Activated CD4-positive, CD25-positive, alpha-beta regulatory T cell treated with anti-CD3 and anti-CD28 coated beads, Interleukin-2, amount 50 U/mL, for 24 hours (primary cell): ENCODE measurements around the gene MALSU1.
A peak's percentile ranks its signal among the peaks of the same experiment; 100 is the strongest.

Source experiments
- ATAC-seq, 2 donors: fragments of 150-1000 bp; cut with Tn5 transposase; one replicate each; pipeline ENCODE4 v1.10.0; 2021; ENCODE audit warnings: mild to moderate bottlenecking in 1 of 2, moderate library complexity in 1 of 2

Gene MALSU1

DNA sequence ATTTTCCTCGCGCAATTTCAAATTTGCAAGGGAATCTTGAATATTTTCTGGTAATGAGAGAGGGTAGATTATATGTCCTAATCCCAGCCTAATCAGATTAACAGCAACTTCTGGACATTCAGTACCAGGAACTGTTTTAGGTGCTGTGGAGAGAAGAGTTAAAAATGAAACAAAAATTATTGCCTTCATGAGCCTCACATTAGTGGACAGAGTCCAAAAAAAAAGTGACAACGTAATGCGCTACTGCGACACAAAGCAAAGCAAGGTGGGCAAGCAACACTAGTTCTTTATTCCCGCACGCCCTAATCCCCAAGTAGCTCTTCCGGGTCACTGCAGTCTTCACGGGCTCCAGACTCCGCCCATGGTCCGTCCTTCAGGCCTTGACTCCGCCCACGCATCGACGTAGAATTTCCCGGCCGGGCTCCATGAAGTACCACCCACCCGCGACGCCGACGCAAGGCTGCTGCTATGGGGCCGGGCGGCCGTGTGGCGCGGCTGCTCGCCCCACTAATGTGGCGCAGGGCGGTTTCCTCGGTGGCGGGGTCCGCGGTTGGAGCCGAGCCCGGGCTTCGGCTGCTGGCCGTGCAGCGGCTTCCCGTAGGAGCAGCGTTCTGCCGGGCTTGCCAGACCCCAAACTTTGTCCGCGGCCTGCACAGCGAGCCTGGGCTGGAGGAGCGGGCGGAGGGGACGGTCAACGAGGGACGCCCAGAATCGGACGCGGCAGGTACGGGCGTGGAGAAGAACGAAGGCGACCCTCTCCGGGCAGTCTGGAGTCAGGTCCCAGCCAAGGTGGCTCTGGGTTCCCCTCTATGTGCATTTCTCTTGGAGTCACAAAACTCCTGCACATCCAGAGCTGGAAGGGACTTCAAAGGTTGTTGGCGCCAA is at the start of gene MALSU1:
Gene MALSU1 (plus strand): TSS at position 455 of the 885 bp plus-strand sequence. CDS start 14 bp downstream, at position 469.
- ATAC-seq, result peak; percentile 98 to 99

GRCh38 chr7:23249486-23249885 is 49.7 kb upstream of the MALSU1 start:
- ATAC-seq, result no peak

- no peak for ATAC-seq
Measured at GRCh38 chr7:23254051-23254681, 45.0 kb upstream of the MALSU1 start.

DNA sequence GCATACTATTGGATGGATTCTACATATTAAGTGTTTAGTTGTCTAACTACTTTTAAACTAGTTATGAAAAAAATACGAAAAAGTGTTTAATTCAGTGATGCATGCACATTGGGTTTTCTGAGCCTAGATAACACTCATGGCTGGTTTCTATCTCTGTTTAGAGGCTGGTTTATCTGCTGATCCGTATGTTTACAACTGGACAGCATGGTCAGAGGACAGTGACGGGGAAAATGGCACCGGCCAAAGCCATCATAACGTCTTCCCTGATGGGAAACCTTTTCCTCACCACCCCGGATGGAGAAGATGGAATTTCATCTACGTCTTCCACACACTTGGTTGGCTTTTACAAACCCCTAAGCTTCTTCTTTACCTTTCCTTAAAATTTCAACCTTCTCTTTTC is 42.4 kb upstream of the MALSU1 start:
- no peak for ATAC-seq

GRCh38 chr7:23260371-23260770 is 38.8 kb upstream of the MALSU1 start:
- ATAC-seq, result no peak

DNA sequence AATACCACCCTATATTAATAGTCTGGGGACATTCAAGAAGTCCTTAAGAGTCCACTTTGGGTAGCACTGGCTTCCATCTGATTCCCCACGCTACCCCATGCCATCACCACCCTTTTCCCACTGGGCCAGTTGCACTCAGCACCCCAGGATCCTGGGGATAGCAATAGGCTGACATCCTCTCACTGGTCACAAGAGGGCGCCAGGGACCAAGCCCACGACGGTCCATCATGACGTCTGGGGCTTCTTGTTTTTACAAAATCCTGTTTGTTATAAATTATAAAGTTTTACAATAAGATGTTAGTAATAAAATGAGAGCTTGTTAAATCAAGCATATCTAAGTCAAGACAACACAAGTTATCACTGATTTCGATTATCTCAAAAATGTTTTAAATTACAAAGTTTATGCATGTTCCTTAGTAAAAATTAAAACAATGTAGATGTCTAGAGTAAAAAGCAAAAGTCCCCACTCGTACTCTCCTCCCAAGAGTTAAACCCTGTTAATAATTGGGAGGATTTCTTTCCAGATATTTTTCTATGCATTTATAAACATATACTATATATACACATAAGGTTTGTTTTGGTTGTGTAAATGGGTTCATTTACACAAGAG is 37.2 kb upstream of the MALSU1 start:
- peak; percentile 74 to 78 for ATAC-seq

- ATAC-seq, result peak in 1 of 2 donors; percentile 13
Measured at GRCh38 chr7:23264916-23265458, 34.2 kb upstream of the MALSU1 start.

- ATAC-seq, result no peak
Measured at GRCh38 chr7:23266918-23267317, 32.2 kb upstream of the MALSU1 start.

DNA sequence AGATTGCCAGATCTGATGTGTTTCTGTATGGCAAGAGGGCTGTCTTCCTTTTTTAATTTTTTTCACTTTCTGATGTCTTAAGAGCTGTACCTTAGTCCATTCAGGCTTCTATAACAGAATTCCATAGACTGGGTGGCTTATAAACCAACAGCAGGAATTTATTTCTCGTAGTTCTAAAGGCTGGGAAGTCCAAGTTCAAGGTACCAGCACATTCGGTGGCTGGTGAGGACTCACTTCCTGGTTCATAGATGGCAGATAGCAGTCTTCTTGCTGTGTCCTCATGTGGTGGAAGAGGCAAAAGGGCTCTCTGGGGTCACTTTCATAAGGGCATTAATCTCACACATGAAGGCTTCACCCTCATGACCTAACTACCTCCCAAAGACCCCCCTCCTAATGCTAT is 31.8 kb upstream of the MALSU1 start:
- ATAC-seq, result no peak

DNA sequence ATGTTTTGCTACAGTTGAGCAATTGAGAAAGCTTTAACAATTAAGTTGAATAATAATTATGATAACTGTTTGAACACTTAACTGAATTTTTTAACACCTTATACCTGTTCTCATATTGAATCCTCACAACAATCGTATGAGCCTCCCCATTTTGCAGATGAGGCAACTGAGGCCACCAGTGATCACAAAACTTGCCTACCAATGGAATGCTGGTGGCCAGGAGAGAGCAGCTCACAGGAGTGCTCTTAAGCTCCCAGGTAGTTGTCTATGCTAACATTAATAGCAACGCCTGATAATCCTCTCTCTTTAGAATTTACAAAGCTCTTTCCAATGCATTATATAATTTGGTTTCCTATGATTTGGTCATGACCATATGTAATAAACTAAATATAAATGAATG is 31.0 kb upstream of the MALSU1 start:
- ATAC-seq, result no peak

GRCh38 chr7:23268746-23269145 is 30.4 kb upstream of the MALSU1 start:
- ATAC-seq, result no peak

- ATAC-seq, result no peak
Measured at GRCh38 chr7:23272275-23272674, 26.9 kb upstream of the MALSU1 start.

DNA sequence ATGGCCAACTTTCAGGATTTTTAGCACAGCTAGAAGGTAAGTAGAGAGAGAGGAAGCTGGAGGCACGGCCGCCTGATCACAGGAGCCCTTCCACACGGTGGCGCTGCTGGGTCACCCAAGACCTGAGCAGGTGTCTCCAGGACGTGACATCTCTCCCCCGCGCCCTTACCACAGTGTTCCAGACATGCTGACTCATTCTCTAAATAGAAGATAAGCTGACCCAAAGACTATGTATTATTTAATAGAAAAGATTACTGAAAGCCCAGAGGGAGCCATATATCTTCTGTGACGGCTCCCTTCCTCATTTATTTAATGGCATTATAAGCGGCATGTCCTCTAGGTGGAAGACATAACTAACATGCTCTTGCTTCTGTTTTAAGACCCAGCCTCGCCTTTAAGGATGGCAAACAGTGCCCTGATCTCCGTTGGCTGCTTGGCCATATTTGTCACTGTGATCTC is 26.0 kb upstream of the MALSU1 start:
- ATAC-seq, result peak; percentile 98

GRCh38 chr7:23275912-23276311 is 23.2 kb upstream of the MALSU1 start:
- ATAC-seq, result no peak

- ATAC-seq, result no peak
Measured at GRCh38 chr7:23276376-23276775, 22.8 kb upstream of the MALSU1 start.

DNA sequence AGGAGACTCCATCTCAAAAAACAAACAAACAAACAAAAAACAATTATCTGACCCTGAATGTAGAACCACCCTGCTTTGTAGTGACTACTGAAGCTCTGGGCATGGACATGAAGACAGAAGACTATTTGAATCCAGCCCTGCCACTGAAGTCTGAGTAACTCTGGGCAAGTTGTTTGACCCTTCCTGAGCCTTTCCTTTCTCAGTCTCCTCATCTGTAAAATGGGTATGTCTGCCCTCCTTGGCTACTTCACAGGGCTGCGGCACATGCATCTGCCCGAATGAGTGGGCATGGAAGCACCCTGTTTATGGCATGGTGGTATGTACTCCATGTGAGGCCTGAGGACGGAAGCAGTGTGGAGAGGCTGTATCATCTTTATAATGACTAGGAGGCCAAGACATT is 22.2 kb upstream of the MALSU1 start:
- no peak for ATAC-seq

DNA sequence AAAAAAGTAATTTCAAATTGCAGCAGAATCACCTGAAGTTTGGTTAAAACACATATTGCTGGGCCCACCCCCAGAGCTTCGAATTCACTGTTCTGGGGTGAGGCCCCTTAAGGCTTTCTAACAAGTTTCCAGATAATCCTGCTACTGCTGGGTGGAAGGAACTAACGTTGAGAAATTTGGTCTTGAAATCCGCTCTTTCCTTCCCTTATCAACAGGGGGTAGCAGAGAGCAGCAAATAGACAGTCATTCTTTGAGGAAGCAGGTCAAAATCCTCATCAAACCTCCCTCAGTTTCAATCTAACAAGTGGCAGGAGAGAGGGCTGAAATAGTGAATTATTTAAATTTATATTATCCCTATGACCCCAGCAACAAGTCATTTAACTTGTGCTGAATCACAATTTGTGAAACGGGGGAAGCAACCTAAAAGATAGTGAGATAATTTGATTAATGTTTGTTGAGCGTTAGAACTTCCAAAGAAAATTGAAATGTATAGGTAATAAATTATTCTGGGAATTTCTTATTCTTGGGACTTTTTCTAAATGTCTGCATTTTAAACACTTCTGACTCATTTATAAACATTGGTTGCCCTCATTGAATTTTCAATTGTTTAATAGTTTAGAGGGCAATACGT is 21.7 kb upstream of the MALSU1 start:
- peak in 1 of 2 donors; percentile 19 for ATAC-seq

GRCh38 chr7:23279819-23280525 is 19.2 kb upstream of the MALSU1 start:
- no peak for ATAC-seq

GRCh38 chr7:23283086-23283485 is 16.1 kb upstream of the MALSU1 start:
- no peak for ATAC-seq

DNA sequence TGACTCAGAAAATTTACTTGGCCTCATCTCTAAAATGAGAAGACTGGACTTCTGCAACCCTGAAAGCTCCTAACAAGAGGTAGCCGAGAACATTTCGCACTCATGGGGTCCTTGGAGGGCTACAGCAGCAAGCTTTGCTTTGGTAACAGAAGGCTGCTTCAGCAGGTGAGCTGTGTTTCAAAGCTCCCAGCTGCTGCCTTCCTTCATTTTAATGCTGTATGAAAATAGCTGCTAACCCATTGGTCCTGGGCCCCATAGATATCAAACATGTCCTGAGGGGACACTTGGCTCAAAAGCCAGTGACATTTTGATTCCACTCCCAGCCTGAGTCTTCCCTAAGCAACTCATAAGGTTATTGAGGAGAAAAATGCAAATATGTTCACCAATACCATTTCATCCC is 14.3 kb upstream of the MALSU1 start:
- ATAC-seq, result no peak

- ATAC-seq, result no peak
Measured at GRCh38 chr7:23285657-23286646, 13.2 kb upstream of the MALSU1 start.
